GM19043 (cell line): ENCODE measurements around the gene PARD3.
"Not testable (repeated sequence)": the region's sequence is repeated elsewhere in the genome, so short reads cannot be mapped to it uniquely, and the experiment has no call there.

Experiments
- ATAC-seq: cut with Tn5 transposase; IDR thresholded peaks from one replicate; pipeline ENCODE4 v1.9.1; 2021; ENCODE audit warnings: low read depth; ENCODE audit not compliant: unreplicated experiment

Gene PARD3

GRCh38 chr10:34801097-34801733 is 13.9 kb downstream of the PARD3 start:
- ATAC-seq, result no peak

- no peak for ATAC-seq
Observed at GRCh38 chr10:34800624-34801023, 14.5 kb downstream of the PARD3 start.

GRCh38 chr10:34798654-34799053 is 16.4 kb downstream of the PARD3 start:
- ATAC-seq, result no peak

DNA sequence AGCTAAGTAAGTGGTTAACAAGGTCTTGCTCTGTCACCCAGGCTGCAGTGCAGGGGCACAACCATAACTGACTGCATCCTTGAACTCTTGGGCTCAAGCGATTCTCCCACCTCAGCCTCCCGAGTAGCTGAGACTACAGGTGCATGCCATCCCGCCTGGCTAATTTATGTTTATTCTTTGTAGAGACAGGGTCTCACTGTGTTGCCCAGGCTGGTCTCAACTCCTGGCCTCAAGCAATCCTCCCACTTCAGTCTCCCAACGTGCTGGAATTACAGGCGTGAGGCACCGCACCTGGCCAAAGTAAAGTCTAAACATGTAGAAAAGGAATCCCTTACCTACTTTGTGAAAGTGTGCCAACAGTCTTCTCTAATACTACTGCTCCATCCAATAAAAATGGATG is 17.9 kb downstream of the PARD3 start:
- ATAC-seq, result no peak

- no peak for ATAC-seq
Observed at GRCh38 chr10:34796133-34796532, 19.0 kb downstream of the PARD3 start.

DNA sequence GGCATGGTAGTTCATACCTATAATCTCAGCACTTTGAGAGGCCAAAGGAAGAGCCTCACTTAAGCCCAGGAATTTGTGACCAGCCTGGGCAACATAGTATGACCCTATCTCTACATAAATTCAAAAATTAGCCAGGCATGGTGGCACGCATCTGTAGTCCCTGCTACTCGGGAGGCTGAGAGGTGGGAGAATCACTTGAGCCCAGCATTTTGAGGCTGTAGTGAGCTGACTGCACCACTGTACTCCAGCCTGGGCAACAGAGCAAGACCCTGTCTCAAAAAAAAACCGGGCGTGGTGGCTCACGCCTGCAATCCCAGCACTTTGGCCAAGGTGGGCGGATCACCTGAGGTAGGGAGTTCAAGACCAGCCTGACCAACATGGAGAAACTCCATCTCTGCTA is 19.8 kb downstream of the PARD3 start:
- ATAC-seq, result no peak

DNA sequence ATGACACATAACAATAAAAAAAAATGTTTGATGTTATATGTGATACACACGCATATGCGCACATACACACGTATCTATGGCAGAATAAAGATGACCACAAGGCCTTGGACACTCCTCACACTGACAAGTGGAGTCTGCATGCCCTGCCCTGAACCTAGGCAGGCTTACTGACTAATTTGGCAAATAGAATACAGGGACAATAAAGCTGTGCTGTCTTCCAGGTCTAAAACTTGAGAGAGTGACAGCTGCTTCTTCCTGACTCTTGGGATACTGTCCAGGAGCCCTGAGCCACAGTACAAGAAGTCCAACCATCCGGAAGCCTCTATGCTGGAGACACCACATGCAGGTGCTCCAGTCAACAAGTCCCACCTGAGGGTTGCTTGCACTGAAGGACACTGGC is 20.3 kb downstream of the PARD3 start:
- ATAC-seq, result no peak

- ATAC-seq, result not testable (repeated sequence)
Observed at GRCh38 chr10:34793581-34793980, 21.5 kb downstream of the PARD3 start.

GRCh38 chr10:34792881-34793280 is 22.2 kb downstream of the PARD3 start:
- no peak for ATAC-seq

DNA sequence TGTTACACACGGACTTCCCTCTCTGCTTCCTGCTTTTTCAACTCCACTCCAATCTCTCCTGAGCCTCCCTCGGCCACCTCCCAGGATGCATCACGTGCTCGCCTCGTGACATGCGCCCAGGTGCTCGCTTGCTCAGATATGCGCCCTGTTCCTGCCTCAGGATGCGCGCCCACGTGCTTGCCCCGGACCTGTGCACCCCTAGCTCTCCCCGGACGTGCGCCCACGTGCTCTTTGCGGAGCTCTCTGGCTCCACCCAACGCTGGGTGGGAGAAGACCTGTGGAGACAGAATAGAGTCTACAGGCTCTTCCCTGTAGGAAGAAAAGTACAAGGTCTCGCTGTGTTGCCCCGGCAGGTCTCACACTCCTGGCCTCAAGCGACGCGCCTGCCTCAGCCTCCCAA is 23.1 kb downstream of the PARD3 start:
- no peak for ATAC-seq

DNA sequence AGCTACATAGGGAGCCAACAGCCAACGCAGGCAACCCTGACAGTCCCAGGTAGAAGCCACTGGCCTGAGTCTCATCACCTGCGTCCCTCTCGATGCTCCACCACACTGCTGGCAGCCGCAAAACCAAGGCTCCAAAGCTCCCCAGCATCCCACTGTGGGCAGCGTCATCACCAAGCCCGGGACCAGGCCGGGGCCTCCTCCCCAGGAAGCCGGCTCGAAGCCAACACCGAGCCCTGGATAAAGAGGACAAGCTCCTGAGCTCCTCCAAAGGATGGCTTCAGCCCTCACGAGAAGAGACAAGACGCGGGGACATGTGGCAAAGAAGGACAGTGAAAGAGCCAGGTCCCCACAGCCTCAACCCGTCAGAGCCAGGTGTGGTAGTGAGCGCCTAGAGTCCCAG is 23.9 kb downstream of the PARD3 start:
- ATAC-seq, result no peak

DNA sequence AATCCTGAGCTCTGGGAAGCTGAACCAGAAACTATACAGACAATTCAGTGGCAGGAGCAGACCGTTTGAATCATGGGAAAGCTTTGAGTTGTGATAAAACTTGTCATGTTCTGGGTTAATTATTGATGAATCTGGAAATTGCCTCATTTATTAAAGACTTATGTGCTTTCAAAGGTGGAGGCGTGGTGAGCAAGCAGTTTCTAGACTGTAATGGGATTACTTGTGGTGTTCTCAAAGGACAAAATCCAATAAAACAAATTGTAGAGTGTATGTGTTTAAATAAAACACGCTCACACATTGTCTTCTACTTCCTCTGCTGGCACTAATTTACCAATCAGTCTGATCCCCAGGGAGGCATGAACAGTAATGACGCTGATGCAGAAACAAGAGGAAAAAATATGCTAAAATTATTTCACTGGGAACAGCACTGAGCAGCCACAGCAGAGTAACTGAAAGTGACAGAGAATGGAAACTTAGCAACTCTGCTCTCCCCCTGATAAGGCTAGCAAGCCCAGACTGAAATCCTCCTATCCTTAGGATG is 25.1 kb downstream of the PARD3 start:
- no peak for ATAC-seq

DNA sequence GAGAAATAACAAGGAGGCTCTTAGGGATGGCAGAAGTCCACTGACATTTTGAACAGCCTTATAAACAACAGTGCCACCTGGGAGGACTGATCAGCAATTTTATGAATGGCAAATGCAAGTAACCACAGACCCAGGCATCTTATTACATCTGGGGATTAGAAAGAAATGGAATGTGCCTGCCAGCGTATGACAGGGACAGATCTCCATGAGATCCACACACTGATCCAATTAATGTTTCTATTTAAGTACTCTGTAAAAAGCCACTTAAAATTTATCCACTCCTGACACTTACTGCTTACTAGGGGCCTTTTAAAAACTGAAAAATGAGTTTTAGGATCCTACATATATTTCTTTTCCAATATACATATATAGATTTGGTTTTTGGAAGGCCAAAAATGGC is 28.6 kb downstream of the PARD3 start:
- no peak for ATAC-seq

- ATAC-seq, result no peak
Observed at GRCh38 chr10:34781711-34782110, 33.4 kb downstream of the PARD3 start.

- peak; percentile 73 for ATAC-seq
Observed at GRCh38 chr10:34780818-34781380, 34.2 kb downstream of the PARD3 start.

DNA sequence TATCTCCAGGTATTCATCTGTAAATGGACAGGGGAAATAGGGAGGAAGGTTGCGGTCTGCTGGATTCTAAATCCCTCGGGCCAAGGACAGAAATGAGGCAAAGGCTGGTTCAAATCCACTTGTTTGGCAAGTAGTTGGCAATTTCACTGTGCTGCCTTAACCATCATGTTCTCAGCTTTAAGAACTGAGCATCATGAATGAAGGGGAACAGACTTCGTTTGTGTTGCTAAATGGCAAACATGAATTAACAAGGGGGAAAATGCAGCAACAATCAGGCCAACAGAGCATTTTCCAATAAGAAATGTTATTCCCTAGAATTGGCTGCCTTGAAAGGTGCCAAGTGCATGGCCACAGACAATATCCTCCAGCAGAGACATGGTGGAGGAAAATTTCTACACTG is 36.9 kb downstream of the PARD3 start:
- no peak for ATAC-seq

DNA sequence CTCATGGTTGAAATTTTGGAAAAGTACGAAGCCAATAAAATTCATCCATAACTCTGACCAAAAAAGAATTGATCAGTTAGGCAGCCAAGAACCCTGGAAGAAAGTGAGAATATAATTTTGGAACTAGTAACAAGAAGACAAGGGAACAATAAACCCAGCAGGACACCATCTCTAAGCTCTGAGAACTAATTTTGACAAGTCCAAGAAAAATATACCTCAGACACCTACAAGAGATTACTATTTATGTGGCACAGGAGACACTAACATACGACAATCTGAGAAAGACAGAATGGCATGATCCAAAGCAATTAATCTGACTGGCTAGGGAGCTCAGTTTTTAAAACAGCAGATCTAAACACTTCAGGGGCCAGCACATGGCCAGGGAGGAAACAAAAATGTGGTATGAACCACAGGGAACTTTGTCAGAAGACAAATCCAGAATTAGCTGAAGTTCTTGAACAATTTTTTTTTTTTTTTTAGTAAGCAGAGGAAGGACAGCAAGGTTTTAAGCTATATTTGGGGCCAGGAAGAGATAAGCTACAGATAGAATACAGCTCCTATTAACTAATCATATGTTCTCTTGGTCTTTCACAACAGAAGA is 38.9 kb downstream of the PARD3 start:
- ATAC-seq, result no peak

- ATAC-seq, result no peak
Observed at GRCh38 chr10:34775044-34775637, 40.0 kb downstream of the PARD3 start.

DNA sequence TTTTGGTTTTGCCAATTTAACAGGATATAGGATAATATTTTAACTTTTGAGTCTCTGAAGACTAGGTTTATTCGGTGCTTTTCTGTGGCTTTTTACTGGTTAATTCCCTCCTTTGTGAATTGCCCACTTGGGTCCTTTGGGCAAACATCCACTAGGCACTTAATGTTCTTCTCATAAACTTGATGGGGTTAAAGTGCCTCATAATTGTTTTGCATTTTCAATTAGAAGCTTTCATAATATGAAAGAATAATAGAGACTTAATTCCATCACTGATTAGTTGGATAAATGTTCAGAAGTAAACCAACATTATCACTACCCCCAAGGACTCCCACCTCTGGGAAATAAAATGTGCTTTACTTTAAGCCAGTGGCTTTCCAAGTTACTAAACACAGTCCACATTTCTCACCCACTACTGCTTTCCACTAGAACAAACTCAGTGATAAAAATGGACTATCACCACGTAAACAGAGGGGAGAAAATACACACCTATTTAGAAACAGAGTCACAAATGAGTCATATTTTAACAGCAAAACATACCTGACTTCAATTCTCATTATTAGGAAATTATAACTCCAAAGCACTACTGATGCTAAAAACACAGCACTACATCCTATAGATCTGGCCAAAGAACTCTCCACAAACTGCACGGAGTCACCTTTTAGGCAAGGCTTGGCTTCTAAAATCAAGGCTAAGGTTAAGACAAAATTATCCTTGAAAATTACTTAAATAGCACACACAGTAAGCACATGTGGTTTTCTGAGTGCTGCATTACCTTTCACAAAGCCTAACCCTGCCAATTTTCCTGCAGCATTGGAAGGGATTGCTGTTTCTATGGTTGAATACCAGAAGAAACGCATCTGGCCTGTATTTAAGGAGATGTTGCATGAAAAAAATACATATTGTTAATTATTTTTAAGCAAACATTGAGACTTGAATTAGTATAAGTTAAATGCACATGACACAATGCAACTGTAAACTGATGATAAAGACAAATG is 41.2 kb downstream of the PARD3 start:
- ATAC-seq, result no peak

DNA sequence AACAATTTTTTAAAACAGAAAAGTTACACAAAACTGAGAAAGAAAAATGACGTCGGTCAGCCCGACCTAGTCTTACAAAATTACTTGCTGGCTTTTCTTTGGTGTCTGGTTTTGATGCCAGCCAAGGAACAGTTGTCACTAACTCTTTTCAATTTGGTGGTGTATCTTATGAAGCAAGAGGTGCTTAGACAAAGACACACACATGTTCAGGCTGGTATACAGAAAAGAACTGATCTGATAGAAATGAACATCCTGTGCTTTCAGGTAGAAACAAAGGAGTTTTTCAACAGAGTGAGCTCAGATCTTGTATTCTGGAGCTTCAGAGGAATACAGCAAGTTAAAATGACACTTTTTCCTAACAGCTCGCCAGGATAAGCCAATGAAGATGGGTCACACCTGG is 43.6 kb downstream of the PARD3 start:
- no peak for ATAC-seq

- no peak for ATAC-seq
Observed at GRCh38 chr10:34771106-34771505, 44.0 kb downstream of the PARD3 start.
